ENCODE data around the gene AK2.
"Not testable (repeated sequence)": the region's sequence is repeated elsewhere in the genome, so short reads cannot be mapped to it uniquely, and the experiment has no call there.

The AK2 gene

GRCh38 chr1:33036526-33037503, at the start of gene AK2:
TSS of gene AK2 (minus strand) at chr1:33036883. CDS start at chr1:33036828, 55 bp downstream.
- peak; percentile 98 for DNase-seq

DNA sequence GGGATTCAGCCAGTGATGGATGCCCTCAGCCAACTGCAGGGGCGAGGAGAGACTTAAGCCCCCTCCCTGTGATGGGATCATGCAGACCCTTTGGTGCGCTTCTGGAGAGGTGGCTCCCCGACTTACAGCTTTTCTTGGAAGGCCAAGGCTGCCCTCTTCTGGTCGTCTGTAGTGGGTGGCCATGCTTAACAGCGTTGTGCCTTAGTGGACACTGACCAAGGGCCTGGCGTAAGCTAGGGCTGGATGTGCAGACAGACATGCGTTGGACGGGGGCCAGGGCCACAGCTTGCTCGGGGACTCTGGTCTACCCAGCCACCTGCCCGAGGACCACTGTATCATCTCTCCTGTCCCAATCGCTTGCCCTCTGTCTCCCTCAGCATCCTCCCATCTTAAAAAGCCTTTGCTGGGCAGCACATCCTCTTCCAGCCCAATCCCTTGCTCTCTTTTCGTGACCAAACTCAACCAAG, 49.7 kb upstream of the AK2 start:
- peak; percentile 67 for DNase-seq

DNA sequence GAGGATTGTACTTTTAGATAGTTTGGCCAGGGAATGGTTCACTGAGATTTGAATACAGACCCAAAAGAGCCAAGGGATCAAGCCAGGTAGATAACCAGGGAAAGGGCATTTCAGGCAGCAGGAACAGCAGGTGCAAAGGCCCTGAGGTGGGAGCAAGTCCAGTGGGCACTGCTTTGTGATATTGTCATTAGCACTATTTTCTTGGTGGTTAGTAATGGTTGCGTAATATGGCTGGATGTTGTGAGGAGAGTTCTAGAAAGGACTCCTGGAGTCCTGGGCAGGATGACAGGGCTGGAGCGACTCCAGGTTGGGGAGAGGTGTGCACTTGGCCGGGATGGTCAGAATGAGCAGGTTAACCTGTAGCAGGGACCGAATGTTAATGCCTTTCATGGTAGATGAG, 48.6 kb upstream of the AK2 start:
- DNase-seq = no peak

DNA sequence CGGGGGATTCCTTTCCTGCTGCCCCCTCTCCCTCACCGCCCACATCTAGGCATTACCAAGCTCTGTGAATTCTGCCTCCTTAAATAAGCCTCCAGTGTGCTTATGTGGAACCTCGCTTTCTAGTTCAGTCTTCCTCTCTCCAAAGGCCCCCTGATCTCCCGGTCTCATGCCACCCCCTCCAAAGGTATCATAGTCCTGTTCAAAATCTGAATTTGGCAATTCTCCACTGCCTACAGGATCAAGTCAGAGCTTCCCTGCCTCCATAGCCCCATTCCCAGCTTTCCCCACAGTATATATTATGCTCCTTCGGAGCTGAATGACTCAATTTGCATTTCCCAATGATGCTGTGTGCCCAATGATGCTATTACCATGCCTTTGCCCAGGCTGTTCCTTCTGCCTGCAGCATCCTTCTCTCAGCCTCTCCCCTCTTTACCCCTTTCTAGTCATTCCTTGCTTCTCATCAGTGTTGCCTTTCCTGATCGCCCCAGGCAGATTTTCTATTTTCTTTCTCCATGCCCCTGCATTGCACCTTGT, 46.0 kb upstream of the AK2 start:
- DNase-seq = no peak

DNA sequence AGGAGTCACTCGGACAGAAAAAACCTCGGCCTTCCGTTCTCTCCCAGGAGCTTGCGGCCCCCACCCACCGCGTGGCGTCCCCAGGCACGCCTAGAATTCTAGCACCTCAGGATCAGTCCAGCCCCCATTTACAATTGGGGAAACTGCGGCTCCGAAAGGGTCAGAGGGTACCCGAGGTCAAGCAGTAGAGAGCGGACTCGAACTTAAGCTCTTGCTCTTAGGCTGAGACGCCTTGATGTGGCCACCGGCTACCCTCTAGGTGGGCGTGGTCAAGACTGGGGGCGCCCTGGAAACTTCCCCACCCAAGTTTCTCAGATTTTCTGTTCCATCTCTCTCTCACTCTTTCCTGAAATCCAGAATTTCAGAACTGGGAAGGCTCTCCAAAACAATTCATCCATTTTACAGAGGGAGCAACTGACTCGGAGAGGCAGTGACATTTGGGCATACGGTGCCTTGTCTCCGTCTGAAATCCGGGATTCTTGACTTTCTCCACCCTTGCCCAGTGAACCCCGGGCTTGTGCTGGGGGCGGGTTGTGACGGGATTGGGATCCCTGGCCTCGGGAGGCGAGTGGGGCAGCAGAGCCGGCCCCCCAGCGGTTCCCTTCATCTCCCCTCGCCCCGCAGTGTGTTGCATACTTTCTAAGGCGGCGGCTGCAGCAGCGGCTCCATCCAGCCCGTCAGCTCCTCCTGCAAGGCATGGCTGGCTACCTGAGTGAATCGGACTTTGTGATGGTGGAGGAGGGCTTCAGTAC, 45.0 kb upstream of the AK2 start:
- DNase-seq = no peak

- peak; percentile 95 for DNase-seq
Measured at GRCh38 chr1:33080885-33081553, 44.3 kb upstream of the AK2 start, which contains the start of gene AZIN2. TSS of gene AZIN2 (plus strand) at chr1:33081153. CDS start at chr1:33082250, 1,097 bp downstream.

GRCh38 chr1:33080373-33080772, 43.7 kb upstream of the AK2 start:
- DNase-seq = no peak

DNA sequence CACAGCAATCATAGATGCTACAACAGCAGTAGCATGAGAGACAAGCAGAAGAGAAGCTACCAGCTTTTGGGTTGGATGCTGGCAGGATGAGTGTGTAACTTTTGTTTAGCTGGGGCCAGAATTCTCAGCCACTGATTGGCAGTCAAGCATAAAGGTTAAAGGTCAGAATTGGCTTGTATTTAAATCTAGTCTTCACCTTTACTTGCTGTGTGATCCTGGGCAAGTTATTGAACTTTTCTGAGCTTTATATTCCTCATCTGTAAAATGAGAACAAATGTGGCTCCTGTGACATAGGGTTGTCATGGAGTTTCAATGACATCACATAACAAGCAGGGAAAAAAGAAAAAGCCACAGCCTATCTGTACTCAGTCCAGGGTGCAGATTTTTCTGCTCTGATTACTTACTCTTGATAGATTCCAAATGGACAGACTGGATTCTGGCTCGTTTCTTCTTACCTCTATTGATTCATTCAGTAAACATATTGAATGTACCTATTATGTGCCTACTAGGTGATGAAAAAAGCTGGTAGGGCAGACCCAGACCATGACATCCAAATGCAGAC, 41.4 kb upstream of the AK2 start:
- no peak for DNase-seq

GRCh38 chr1:33074193-33074945, 37.7 kb upstream of the AK2 start:
- DNase-seq = no peak

GRCh38 chr1:33072707-33073106, 36.0 kb upstream of the AK2 start:
- peak; percentile 70 for DNase-seq

- no peak for DNase-seq
Measured at GRCh38 chr1:33070628-33071027, 33.9 kb upstream of the AK2 start.

GRCh38 chr1:33068108-33068507, 31.4 kb upstream of the AK2 start:
- DNase-seq = not testable (repeated sequence)

GRCh38 chr1:33066477-33066876, 29.8 kb upstream of the AK2 start:
- not testable (repeated sequence) for DNase-seq

DNA sequence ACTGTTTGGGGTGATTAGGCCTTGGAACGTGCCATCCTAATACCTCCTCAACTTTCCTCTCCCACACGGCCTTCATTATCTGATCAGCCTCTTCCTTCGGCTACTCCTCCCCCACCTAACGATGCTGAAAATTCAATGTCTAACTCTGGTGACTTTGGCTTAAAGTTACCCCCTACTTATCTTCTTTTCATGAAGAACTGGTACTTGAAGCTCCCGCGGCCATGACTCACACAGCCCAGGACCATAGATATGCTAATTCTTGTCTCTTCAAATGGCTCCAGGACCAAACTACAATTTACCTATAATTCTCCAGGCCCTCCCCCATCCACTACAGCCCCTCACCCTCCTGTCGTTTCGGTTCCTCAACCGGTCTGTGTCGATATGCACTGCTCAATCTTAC, 28.6 kb upstream of the AK2 start:
- DNase-seq = no peak

- DNase-seq = not testable (repeated sequence)
Measured at GRCh38 chr1:33064284-33064683, 27.6 kb upstream of the AK2 start.

- no peak for DNase-seq
Measured at GRCh38 chr1:33061834-33062233, 25.2 kb upstream of the AK2 start.

- peak; percentile 92 for DNase-seq
Measured at GRCh38 chr1:33060579-33061083, 23.9 kb upstream of the AK2 start.

- DNase-seq = no peak
Measured at GRCh38 chr1:33057095-33057494, 20.4 kb upstream of the AK2 start.

- no peak for DNase-seq
Measured at GRCh38 chr1:33056426-33056825, 19.7 kb upstream of the AK2 start.

GRCh38 chr1:33055210-33056008, 18.7 kb upstream of the AK2 start:
- DNase-seq = peak; percentile 78

All from fibroblast of upper back skin (primary cell).